Mucosa of descending colon (tissue), 3 donors: ENCODE data around the gene ANO10. TPM values are rescaled to one million over a fixed set of nuclear protein-coding genes. Genes with fewer than 3 reads are reported as not detected.
"Not testable (repeated sequence)": the region's sequence is repeated elsewhere in the genome, so short reads cannot be mapped to it uniquely, and the experiment has no call there.

Experiments used
- ATAC-seq: fragments of 200-7000 bp; cut with Tn5 transposase; one replicate; pipeline ENCODE4 v1.9.1; 2020; ENCODE audit warnings: mild to moderate bottlenecking, moderate library complexity
- DNase-seq, 3 donors: peaks; one replicate each; pipeline ENCODE4 v3.0.0-alpha.2; 2020
- H3K36me3 ChIP-seq: fragments of 200-600 bp; one replicate; pipeline ENCODE4 v1.8.0; 2021; ENCODE audit warnings: low read depth, mild to moderate bottlenecking
- H3K4me1 ChIP-seq: fragments of 200-600 bp; one replicate; pipeline ENCODE4 v1.8.0; 2021; ENCODE audit warnings: low read depth, mild to moderate bottlenecking
- H3K4me3 ChIP-seq: fragments of 200-600 bp; one replicate; pipeline ENCODE4 v1.8.0; 2021; ENCODE audit warnings: mild to moderate bottlenecking
- H3K9me3 ChIP-seq: fragments of 200-600 bp; one replicate; pipeline ENCODE4 v1.8.0; 2021; ENCODE audit warnings: mild to moderate bottlenecking
- CTCF ChIP-seq: fragments of 200-600 bp; IDR thresholded peaks from one replicate; pipeline ENCODE4 v1.8.0; 2022; ENCODE audit warnings: antibody characterized with exemption, mild to moderate bottlenecking
- intact Hi-C, 2 donors: fragments of 100-400 bp; cut with DNase I in 1 of 2; cut with micrococcal nuclease in 1 of 2; formaldehyde crosslinking; loops; one replicate each; pipeline versions ENCODE4 v1.11.0 to v1.11.1; 2022; cut with DNase I, micrococcal nuclease
- total RNA-seq, 3 donors: library from RNA; stranded (reverse); fragmentation: NEBNext Ultra II Directional in 2 of 3; extraction: Animal tissue kit (Norgen Biotek cat#: 25700) in 2 of 3; gene quantifications; one replicate each; pipeline versions ENCODE4 v1.2.1 to v1.2.4, GENCODE V29; 2021 to 2023
- donor health status: DM: no; HTN: no; CAD: no; lungs with moderate emphysema.
- donor health status: DM: no; HTN: no; CAD: no.
- donor health status: DM: no; HTN: yes; CAD: no.

Gene ANO10
- total RNA-seq, 3 donors from 2014 or later, result 46.6 to 100.0 (median 64.1) TPM

- Histone ChIP-seq H3K36me3 (no peaks in the 10 kb centered on the region), H3K9me3 (no peaks in the 10 kb centered on the region), H3K4me1 (peaks cover 23% of the 10 kb centered on the region), H3K4me3 (no peak overlapping the region)
- ATAC-seq (peak; percentile 63), DNase-seq (no peak)
- TF ChIP-seq CTCF, result no peak
- intact Hi-C loops, result no loop called here
Observed at GRCh38 chr3:43613976-43614375, 7.8 kb downstream of the ANO10 start.

- no peak overlapping the region for H3K4me3 ChIP-seq
- ATAC-seq, result peak; percentile 96
Observed at GRCh38 chr3:43612419-43612818, 9.4 kb downstream of the ANO10 start.

GRCh38 chr3:43609406-43609805 lies 12.4 kb downstream of the ANO10 start:
- H3K36me3 ChIP-seq, result no peaks in the 10 kb centered on the region
- H3K9me3 ChIP-seq, result no peaks in the 10 kb centered on the region
- H3K4me3 ChIP-seq, result no peak overlapping the region
- no peak for DNase-seq
- intact Hi-C loops, result no loop called here
- ATAC-seq, result no peak
- H3K4me1 ChIP-seq, result peaks cover 15% of the 10 kb centered on the region
- TF ChIP-seq CTCF, result no peak

More at GRCh38 chr3:43612419-43612818, 9.4 kb downstream of the ANO10 start:
- intact Hi-C loops, result no loop called here
- no peak for TF ChIP-seq CTCF
- Histone ChIP-seq H3K9me3 (no peaks in the 10 kb centered on the region), H3K36me3 (no peaks in the 10 kb centered on the region), H3K4me1 (peaks cover 18% of the 10 kb centered on the region)
- peak in 1 of 3 donors; percentile 32 for DNase-seq

- no peak for TF ChIP-seq CTCF
- DNase-seq, result no peak
- intact Hi-C loops, result no loop called here
Observed at GRCh38 chr3:43608751-43609150, 13.1 kb downstream of the ANO10 start.

GRCh38 chr3:43606284-43606683 lies 15.5 kb downstream of the ANO10 start:
- H3K4me1 ChIP-seq, result peaks cover under 1% of the 10 kb centered on the region
- intact Hi-C loops, result no loop called here
- ATAC-seq (no peak), DNase-seq (no peak)
- H3K36me3 ChIP-seq, result no peaks in the 10 kb centered on the region
- no peak overlapping the region for H3K4me3 ChIP-seq
- H3K9me3 ChIP-seq, result no peaks in the 10 kb centered on the region
- TF ChIP-seq CTCF, result no peak

More at GRCh38 chr3:43608751-43609150, 13.1 kb downstream of the ANO10 start:
- Histone ChIP-seq H3K36me3 (no peaks in the 10 kb centered on the region), H3K4me3 (no peak overlapping the region), H3K9me3 (no peaks in the 10 kb centered on the region), H3K4me1 (peaks cover 12% of the 10 kb centered on the region)
- no peak for ATAC-seq

GRCh38 chr3:43599959-43600358 lies 21.9 kb downstream of the ANO10 start:
- H3K36me3 ChIP-seq, H3K4me3 ChIP-seq, H3K4me1 ChIP-seq, DNase-seq, intact Hi-C loops, H3K9me3 ChIP-seq: not testable (repeated sequence)
- peak; percentile 83 for ATAC-seq
